D721Med (cell line): ENCODE data around the gene VWA3B.
A peak's percentile ranks its signal among the peaks of the same experiment; 100 is the strongest.

ENCODE experiments used
- DNase-seq: peaks from one replicate; pipeline ENCODE4 v3.0.0; 2011; ENCODE audit warnings: low spot score; ENCODE audit not compliant: insufficient read length
- FAIRE-seq: peaks from 2 replicates; lab custom pipeline; 2011; peaks lifted over from hg19 to GRCh38; lab: Jason Lieb, UNC
- CTCF ChIP-seq: IDR thresholded peaks from 2 replicates; pipeline ENCODE4 v1.5.1; 2012; ENCODE audit warnings: mild to moderate bottlenecking, control low read depth; ENCODE audit not compliant: insufficient read depth; ENCODE audit errors: missing control alignments

The VWA3B gene

GRCh38 chr2:98269274-98269673, 182.3 kb downstream of the VWA3B start:
- no peak for DNase-seq
- TF ChIP-seq CTCF: peak; percentile 45
- FAIRE-seq: no peak

DNA sequence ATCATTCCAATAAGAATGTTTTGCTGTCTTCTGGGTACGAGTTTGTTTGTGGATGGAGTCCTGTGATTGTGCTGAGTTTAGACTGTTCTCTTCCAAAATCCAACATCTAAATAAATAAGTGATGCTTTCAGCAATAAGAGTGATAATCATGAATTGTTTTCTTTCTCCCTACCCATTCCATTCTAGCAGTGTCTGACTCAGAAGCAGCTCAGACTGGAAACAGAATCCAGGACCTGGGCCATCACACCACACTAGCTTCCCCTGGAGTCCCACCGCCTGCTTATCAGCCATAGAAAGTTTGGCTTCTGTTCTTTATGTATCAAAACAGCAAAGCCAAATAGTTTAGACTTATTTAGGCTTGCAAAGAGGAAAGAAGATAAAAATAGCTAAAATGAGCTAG, 182.9 kb downstream of the VWA3B start:
- DNase-seq (no peak), FAIRE-seq (no peak)
- no peak for TF ChIP-seq CTCF

GRCh38 chr2:98277162-98277859, 190.3 kb downstream of the VWA3B start:
- TF ChIP-seq CTCF: no peak
- FAIRE-seq: no peak
- DNase-seq: no peak

DNA sequence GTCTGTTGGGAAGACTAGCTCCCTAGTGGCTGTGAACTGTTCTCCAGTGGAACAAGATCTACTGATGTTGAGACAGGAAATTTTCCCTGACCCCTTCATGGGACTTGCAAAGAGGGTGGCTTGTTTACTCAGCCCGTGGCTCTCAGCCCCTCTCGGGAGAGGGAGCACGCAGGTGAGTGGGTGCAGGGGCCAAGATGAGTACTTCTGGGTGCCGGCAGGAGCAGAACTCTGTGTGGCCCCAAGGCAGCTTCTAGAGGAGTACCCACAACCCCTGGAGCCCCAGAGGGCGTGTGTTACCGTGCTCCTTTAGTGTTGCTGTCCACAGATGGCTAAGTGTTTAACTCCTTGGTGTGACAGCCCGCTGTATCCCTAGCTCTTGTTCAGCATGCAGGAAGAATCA, 191.1 kb downstream of the VWA3B start:
- TF ChIP-seq CTCF: no peak
- DNase-seq: no peak
- FAIRE-seq: no peak

GRCh38 chr2:98280376-98281102, 193.6 kb downstream of the VWA3B start:
- no peak for TF ChIP-seq CTCF
- no peak for FAIRE-seq
- no peak for DNase-seq

GRCh38 chr2:98281607-98282006, 194.6 kb downstream of the VWA3B start:
- no peak for TF ChIP-seq CTCF
- DNase-seq: no peak
- FAIRE-seq: no peak

- no peak for TF ChIP-seq CTCF
- FAIRE-seq: no peak
Measured at GRCh38 chr2:98282109-98282508, 195.1 kb downstream of the VWA3B start.

More at GRCh38 chr2:98282109-98282508, 195.1 kb downstream of the VWA3B start:
- DNase-seq: no peak
